IMR-90 (cell line): Measurements from ENCODE around the gene BCCIP. TPM values are rescaled to one million over a fixed set of nuclear protein-coding genes. Genes with fewer than 3 reads are reported as not detected.

Experiments
- ATAC-seq: fragments of 200-7000 bp; cut with Tn5 transposase; 2 replicates; pipeline ENCODE4 v1.9.1; 2020; ENCODE audit warnings: low read depth, mild to moderate bottlenecking, moderate library complexity
- BruUV-seq: library from RNA; stranded (reverse); fragments of 400-500 nt; replicated peaks from 2 replicates; lab custom pipeline; 2021; lab: Mats Ljungman, UMichigan
- CTCF ChIA-PET: fragments of 300-600 bp; formaldehyde crosslinking; extraction: SDS; loops from one replicate; lab custom pipeline; 2021; ENCODE audit warnings: antibody characterized with exemption; lab: Yijun Ruan, JAX
- POLR2A ChIA-PET: fragments of 300-600 bp; sonication (Branson Sonifier 250); formaldehyde crosslinking; loops from one replicate; lab custom pipeline; 2022; ENCODE audit warnings: antibody characterized with exemption; ENCODE audit not compliant: unreplicated experiment; lab: Charles Lee
- DNase-seq: peaks from one replicate; pipeline ENCODE4 v3.0.0; 2013
- H2AFZ ChIP-seq: replicated peaks from 2 replicates; pipeline ENCODE3; 2013; ENCODE audit warnings: low read length, mild to moderate bottlenecking; ENCODE audit not compliant: poor library complexity
- H2AK5ac ChIP-seq: 2 replicates; pipeline ENCODE4 v1.6.1; 2013; ENCODE audit warnings: low read depth, low read length, inconsistent platforms
- H2AK9ac ChIP-seq: replicated peaks from 2 replicates; pipeline ENCODE3; 2013; ENCODE audit warnings: mild to moderate bottlenecking, low read depth, low read length, moderate library complexity; ENCODE audit not compliant: poor library complexity
- H2BK120ac ChIP-seq: 2 replicates; pipeline ENCODE4 v1.6.1; 2013; ENCODE audit warnings: low read depth, low read length, inconsistent platforms
- H2BK15ac ChIP-seq: 3 replicates; pipeline ENCODE4 v1.6.1; 2013; ENCODE audit warnings: low read depth, low read length, inconsistent platforms
- H2BK20ac ChIP-seq: 2 replicates; pipeline ENCODE4 v1.6.1; 2013; ENCODE audit warnings: low read depth, mild to moderate bottlenecking, inconsistent platforms, low read length, moderate library complexity
- H2BK5ac ChIP-seq: 2 replicates; pipeline ENCODE4 v1.6.1; 2013; ENCODE audit warnings: mild to moderate bottlenecking, low read depth, low read length, inconsistent platforms; ENCODE audit not compliant: poor library complexity, severe bottlenecking
- H3K14ac ChIP-seq: replicated peaks from 2 replicates; pipeline ENCODE4 v1.6.1; 2013; ENCODE audit warnings: low read depth, low read length, inconsistent platforms
- H3K18ac ChIP-seq: 2 replicates; pipeline ENCODE4 v1.6.1; 2013; ENCODE audit warnings: low read depth, low read length, control low read depth
- H3K23ac ChIP-seq: 2 replicates; pipeline ENCODE4 v1.6.1; 2013; ENCODE audit warnings: low read depth, low read length, inconsistent platforms
- H3K27ac ChIP-seq: 2 replicates; pipeline ENCODE4 v1.5.1; 2013; ENCODE audit warnings: mild to moderate bottlenecking, control low read depth, low read length; ENCODE audit not compliant: insufficient read depth
- H3K27me3 ChIP-seq: 2 replicates; pipeline ENCODE4 v1.6.1; 2013; ENCODE audit warnings: low read length; ENCODE audit not compliant: control insufficient read depth, insufficient read depth
- H3K36me3 ChIP-seq: 2 replicates; pipeline ENCODE4 v1.6.1; 2013; ENCODE audit warnings: low read length, mixed read lengths; ENCODE audit not compliant: control insufficient read depth, insufficient read depth
- H3K4ac ChIP-seq: 2 replicates; pipeline ENCODE4 v1.6.1; 2013; ENCODE audit warnings: low read depth, low read length, inconsistent platforms
- H3K4me1 ChIP-seq: 2 replicates; pipeline ENCODE4 v1.6.1; 2013; ENCODE audit warnings: low read length, mixed read lengths; ENCODE audit not compliant: control insufficient read depth, insufficient read depth
- H3K4me2 ChIP-seq: 2 replicates; pipeline ENCODE4 v1.6.1; 2013; ENCODE audit warnings: low read depth, mild to moderate bottlenecking, control low read depth, low read length, moderate library complexity
- H3K4me3 ChIP-seq: 2 replicates; pipeline ENCODE4 v1.5.1; 2013; ENCODE audit warnings: low read depth, mild to moderate bottlenecking, control low read depth, low read length, moderate library complexity; ENCODE audit not compliant: insufficient read depth
- H3K56ac ChIP-seq: 2 replicates; pipeline ENCODE4 v1.6.1; 2013; ENCODE audit warnings: low read length, inconsistent platforms; ENCODE audit not compliant: insufficient read depth; ENCODE audit errors: extremely low read depth
- H3K79me1 ChIP-seq, 2 experiments: 2 replicates each; pipeline ENCODE4 v1.6.1; 2013; ENCODE audit warnings: low read length in 2 of 2, inconsistent platforms in 1 of 2, low read depth in 1 of 2
- H3K9ac ChIP-seq: 2 replicates; pipeline ENCODE4 v1.6.1; 2013; ENCODE audit warnings: low read depth, low read length, control low read depth
- H3K9me1 ChIP-seq: 2 replicates; pipeline ENCODE4 v1.6.1; 2013; ENCODE audit warnings: low read length, inconsistent platforms; ENCODE audit not compliant: insufficient read depth
- H3K9me3 ChIP-seq: 2 replicates; pipeline ENCODE4 v1.6.1; 2013; ENCODE audit warnings: low read length; ENCODE audit not compliant: control insufficient read depth, insufficient read depth
- H4K20me1 ChIP-seq: 2 replicates; pipeline ENCODE4 v1.6.1; 2013; ENCODE audit warnings: low read length, inconsistent platforms; ENCODE audit not compliant: insufficient read depth
- H4K5ac ChIP-seq: 2 replicates; pipeline ENCODE4 v1.6.1; 2013; ENCODE audit warnings: mild to moderate bottlenecking, low read depth, low read length, control low read depth
- H4K8ac ChIP-seq, 2 experiments: 2 replicates each; pipeline ENCODE4 v1.6.1; 2013; ENCODE audit warnings: low read depth in 2 of 2, low read length in 2 of 2, control low read depth in 1 of 2, inconsistent platforms in 1 of 2
- H4K91ac ChIP-seq: 2 replicates; pipeline ENCODE4 v1.6.1; 2013; ENCODE audit warnings: low read depth, low read length, inconsistent platforms; ENCODE audit not compliant: insufficient read depth
- CEBPB ChIP-seq: IDR thresholded peaks from 2 replicates; pipeline ENCODE4 v1.6.1; 2012; ENCODE audit warnings: low read depth, low read length, improper control_type of control experiment
- CHD1 ChIP-seq: IDR thresholded peaks from 2 replicates; pipeline ENCODE4 v1.6.1; 2012; ENCODE audit warnings: low read depth, low read length, improper control_type of control experiment
- FOS ChIP-seq: fragments of 150-350 bp; IDR thresholded peaks from 2 replicates; pipeline ENCODE4 v1.6.1; 2016; ENCODE audit warnings: low read depth, low read length
- RCOR1 ChIP-seq: IDR thresholded peaks from 2 replicates; pipeline ENCODE4 v1.6.1; 2012; ENCODE audit warnings: mild to moderate bottlenecking, low read length, improper control_type of control experiment; ENCODE audit not compliant: insufficient replicate concordance
- RFX5 ChIP-seq: IDR thresholded peaks from 2 replicates; pipeline ENCODE4 v1.8.0; 2012; ENCODE audit warnings: low read depth, mild to moderate bottlenecking, low read length, moderate library complexity
- SMC3 ChIP-seq: fragments of 150-350 bp; IDR thresholded peaks from 2 replicates; pipeline ENCODE4 v1.6.1; 2016; ENCODE audit warnings: low read depth, mild to moderate bottlenecking, antibody characterized with exemption, low read length, moderate library complexity
- WGBS, 2 experiments: methylation state at CpG; one replicate each; pipeline versions ENCODE4 v1.1.5 to v1.1.7; 2013; ENCODE audit warnings: missing lambda C conversion rate in 2 of 2; ENCODE audit not compliant: insufficient read length in 1 of 2; ENCODE audit errors: extremely low coverage in 2 of 2; 5-methylcytosine and 5-hydroxymethylcytosine counted together
- dilution Hi-C: fragments of 300-500 bp; cut with HindIII; formaldehyde crosslinking; loops from one replicate; pipeline ENCODE4 v1.14.3; 2018; ENCODE audit warnings: low sequenced_read_pairs; ENCODE audit not compliant: unreplicated experiment
- in situ Hi-C: fragments of 300-500 bp; cut with MboI; formaldehyde crosslinking; loops from 3 replicates; pipeline ENCODE4 v1.14.3; 2019; ENCODE audit warnings: low sequenced_read_pairs, inconsistent platforms, mixed read lengths
- intact Hi-C: fragments of 100-400 bp; cut with micrococcal nuclease; formaldehyde crosslinking; loops from 2 replicates; pipeline ENCODE4 v1.10.0; 2022
- polyA plus RNA-seq, 3 experiments: library from polyadenylated mRNA; depleted of rRNA; stranded (reverse); fragments of >200 nt; gene quantifications; 2 replicates each; pipeline ENCODE4 v1.2.3, GENCODE V29; 2012; ENCODE audit warnings: low replicate concordance in 1 of 3
- total RNA-seq: library from RNA; depleted of rRNA; stranded (reverse); fragments of >200 nt; gene quantifications from 2 replicates; pipeline ENCODE4 v1.2.3, GENCODE V29; 2012
- TF ChIP-seq, protein P1 (sequence below): conservative IDR thresholded peaks from 2 replicates; pipeline ENCODE4 v1.5.1; 2012; ENCODE audit warnings: mild to moderate bottlenecking, low read depth, low read length, improper control_type of control experiment

BCCIP gene
- total and polyA plus RNA-seq, 2 of the 4 experiments (the other 2 are of a cell fraction): 31.9 to 49.2 TPM

DNA sequence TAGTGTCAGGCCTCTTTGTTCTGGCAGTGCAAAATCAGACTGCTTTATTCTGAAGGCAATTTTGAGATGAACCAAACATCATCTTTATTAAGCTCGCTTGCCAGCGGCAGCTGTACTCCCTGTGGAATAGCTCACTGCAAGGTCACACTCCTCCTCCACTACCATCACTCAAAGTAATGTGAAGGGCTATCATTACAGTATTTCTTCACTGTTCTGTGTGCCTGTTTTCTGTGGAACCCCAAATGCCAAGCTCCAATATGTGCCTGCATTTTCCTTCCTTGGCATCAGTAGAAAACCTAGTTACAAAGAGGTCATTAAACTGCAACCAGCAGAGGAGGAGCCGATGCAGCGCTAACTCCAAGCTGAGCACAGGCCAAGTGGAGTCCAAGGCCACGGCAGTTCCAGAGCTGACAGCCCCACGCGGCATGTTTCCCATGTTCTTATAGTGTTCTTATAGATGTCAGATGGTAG is 21.4 kb downstream of the BCCIP start:
- POLR2A ChIA-PET: no interaction called here
- Histone ChIP-seq H3K18ac (no peak overlapping the region), H3K4me2 (no peak overlapping the region), H3K4me3 (no peak overlapping the region), H4K91ac (no peak overlapping the region), H3K9me1 (peaks cover 6% of the 10 kb centered on the region; the same call in 1 of the 2 replicates), H3K4me1 (peaks cover 2% of the 10 kb centered on the region), H3K23ac (no peak overlapping the region), H3K9me3 (no peaks in the 10 kb centered on the region), H2BK15ac (no peak overlapping the region), H4K20me1 (peaks cover 4% of the 10 kb centered on the region; the same call in 1 of the 2 replicates), H2AK9ac (no peak overlapping the region), H3K79me1 (no peaks in the 10 kb centered on the region; a peak in 1 of 4 replicates), H2BK20ac (no peak overlapping the region), H4K8ac (no peak overlapping the region), H2AK5ac (no peak overlapping the region), H3K27ac (no peak overlapping the region), H4K5ac (no peak overlapping the region), H3K27me3 (no peaks in the 10 kb centered on the region), H2BK120ac (no peak overlapping the region), H3K36me3 (peaks cover 44% of the 10 kb centered on the region), H3K14ac (no peak overlapping the region), H3K4ac (no peak overlapping the region), H3K56ac (no peak overlapping the region), H3K9ac (no peak overlapping the region), H2AFZ (no peak overlapping the region), H2BK5ac (no peak overlapping the region)
- TF ChIP-seq RFX5: no peak
- no peak for TF ChIP-seq RCOR1
- no peak for TF ChIP-seq FOS
- TF ChIP-seq, protein P1, sequence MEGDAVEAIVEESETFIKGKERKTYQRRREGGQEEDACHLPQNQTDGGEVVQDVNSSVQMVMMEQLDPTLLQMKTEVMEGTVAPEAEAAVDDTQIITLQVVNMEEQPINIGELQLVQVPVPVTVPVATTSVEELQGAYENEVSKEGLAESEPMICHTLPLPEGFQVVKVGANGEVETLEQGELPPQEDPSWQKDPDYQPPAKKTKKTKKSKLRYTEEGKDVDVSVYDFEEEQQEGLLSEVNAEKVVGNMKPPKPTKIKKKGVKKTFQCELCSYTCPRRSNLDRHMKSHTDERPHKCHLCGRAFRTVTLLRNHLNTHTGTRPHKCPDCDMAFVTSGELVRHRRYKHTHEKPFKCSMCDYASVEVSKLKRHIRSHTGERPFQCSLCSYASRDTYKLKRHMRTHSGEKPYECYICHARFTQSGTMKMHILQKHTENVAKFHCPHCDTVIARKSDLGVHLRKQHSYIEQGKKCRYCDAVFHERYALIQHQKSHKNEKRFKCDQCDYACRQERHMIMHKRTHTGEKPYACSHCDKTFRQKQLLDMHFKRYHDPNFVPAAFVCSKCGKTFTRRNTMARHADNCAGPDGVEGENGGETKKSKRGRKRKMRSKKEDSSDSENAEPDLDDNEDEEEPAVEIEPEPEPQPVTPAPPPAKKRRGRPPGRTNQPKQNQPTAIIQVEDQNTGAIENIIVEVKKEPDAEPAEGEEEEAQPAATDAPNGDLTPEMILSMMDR: no peak
- no peak for TF ChIP-seq CHD1
- TF ChIP-seq CEBPB: no peak
- TF ChIP-seq SMC3: no peak
- 60% methylated on average over 1 of the region's 7 CpGs; no CpG with 5 or more reads in 1 of the 2 experiments for WGBS, 2 experiments
- dilution Hi-C loops: no loop called here
- in situ Hi-C loops: no loop called here
- intact Hi-C loops: no loop called here
- CTCF ChIA-PET: no interaction called here
- ATAC-seq: no peak
- no TSS peak for BruUV-seq
- no peak for DNase-seq
